HUES48 (cell line): Measurements from ENCODE around the gene SSNA1.
A peak's percentile ranks its signal among the peaks of the same experiment; 100 is the strongest.

ENCODE experiments used
- H3K27ac ChIP-seq: one replicate; pipeline ENCODE4 v1.7.0; 2013; ENCODE audit warnings: low read depth, low read length, inconsistent platforms
- H3K27me3 ChIP-seq: 2 replicates; pipeline ENCODE4 v1.6.1; 2013; ENCODE audit warnings: mild to moderate bottlenecking, low read length; ENCODE audit not compliant: control insufficient read depth, insufficient read depth
- H3K36me3 ChIP-seq: 2 replicates; pipeline ENCODE4 v1.6.1; 2013; ENCODE audit warnings: low read length; ENCODE audit not compliant: control insufficient read depth, insufficient read depth
- H3K4me1 ChIP-seq: 2 replicates; pipeline ENCODE4 v1.6.1; 2013; ENCODE audit warnings: mild to moderate bottlenecking, low read length; ENCODE audit not compliant: control insufficient read depth, insufficient read depth
- H3K4me3 ChIP-seq: 2 replicates; pipeline ENCODE4 v1.5.1; 2013; ENCODE audit warnings: mild to moderate bottlenecking, low read depth, low read length
- H3K9ac ChIP-seq: 2 replicates; pipeline ENCODE4 v1.6.1; 2013; ENCODE audit warnings: mild to moderate bottlenecking, low read depth, low read length, moderate library complexity
- H3K9me3 ChIP-seq: 2 replicates; pipeline ENCODE4 v1.6.1; 2013; ENCODE audit warnings: low read length; ENCODE audit not compliant: control insufficient read depth, insufficient read depth

SSNA1 gene

DNA sequence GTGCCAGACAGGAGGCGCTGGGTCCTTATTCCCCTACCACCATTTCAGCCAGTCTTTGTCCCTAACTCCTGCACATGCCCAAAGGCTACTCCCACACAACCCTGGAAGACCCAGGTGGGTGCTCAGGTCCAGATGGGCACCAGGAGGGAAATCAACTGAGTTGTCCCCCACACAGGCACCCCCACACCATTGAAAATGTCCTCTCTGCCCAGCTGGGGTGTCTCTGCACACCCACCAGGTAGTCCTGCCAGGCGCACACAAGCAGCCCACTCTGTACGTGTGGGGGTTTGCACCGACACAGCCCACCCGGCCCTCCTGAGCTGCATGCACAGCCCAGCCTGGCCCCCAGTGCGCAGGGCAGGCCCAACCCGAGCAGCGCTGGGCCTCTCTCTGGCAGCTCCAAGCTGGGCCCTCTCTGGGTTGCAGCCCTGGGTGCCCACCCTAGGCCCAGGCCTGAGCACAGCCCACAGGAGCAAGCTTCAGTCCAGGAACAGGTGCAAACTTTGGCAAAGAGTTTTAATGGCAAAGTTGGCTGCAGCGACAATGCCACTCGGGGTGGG is 31.4 kb downstream of the SSNA1 start:
- no peak overlapping the region for H3K4me3 ChIP-seq
- H3K4me1 ChIP-seq: peaks cover 3% of the 10 kb centered on the region; the same call in 1 of the 2 replicates
- no peak overlapping the region for H3K9ac ChIP-seq
- H3K9me3 ChIP-seq: no peaks in the 10 kb centered on the region
- peaks cover 5% of the 10 kb centered on the region for H3K27me3 ChIP-seq
- H3K36me3 ChIP-seq: peaks cover 18% of the 10 kb centered on the region
- no peak overlapping the region for H3K27ac ChIP-seq

DNA sequence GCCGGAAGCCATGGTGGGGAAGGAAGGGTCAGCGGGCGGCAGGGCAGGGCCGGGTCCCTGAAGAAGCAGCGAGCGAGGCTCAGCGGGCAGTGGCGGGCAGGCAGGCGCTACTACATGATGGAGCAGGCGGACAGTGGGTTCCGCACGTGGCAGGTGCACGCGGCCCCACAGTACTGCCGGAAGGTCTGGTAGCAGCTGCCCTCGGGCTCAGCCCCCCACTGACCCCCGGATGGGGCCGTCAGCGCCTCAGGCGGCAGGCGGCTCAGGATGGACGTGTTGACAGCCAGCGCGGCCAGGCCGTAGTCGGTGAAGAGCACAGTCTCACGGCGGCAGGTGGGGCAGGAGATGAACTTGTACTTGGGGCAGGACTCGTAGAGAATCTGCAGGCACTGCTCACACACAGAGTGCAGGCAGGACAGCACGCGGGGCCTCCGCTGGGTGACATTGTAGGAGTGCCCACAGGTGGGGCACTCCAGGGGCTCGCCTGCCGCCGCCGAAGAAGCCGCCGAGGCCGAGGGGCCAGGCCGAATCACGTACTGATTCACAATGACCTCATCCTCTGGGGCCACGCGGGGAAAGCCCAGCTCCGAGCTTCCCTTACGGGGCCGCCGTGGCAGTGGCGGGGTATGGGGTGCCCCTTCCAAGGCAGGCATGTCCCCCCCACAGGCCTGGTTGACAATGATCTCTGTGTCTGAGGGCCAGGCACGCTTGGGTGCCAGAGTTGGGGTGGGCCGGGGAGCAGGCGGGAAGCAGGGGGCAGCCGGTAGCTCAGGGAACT is 32.0 kb downstream of the SSNA1 start:
- no peak overlapping the region for H3K4me3 ChIP-seq
- H3K27me3 ChIP-seq: peaks cover 5% of the 10 kb centered on the region
- H3K9ac ChIP-seq: no peak overlapping the region
- H3K36me3 ChIP-seq: peaks cover 12% of the 10 kb centered on the region
- no peak overlapping the region for H3K27ac ChIP-seq
- no peaks in the 10 kb centered on the region for H3K9me3 ChIP-seq
- H3K4me1 ChIP-seq: peaks cover 3% of the 10 kb centered on the region; the same call in 1 of the 2 replicates

GRCh38 chr9:137221095-137221505 is 32.6 kb downstream of the SSNA1 start:
- H3K4me3 ChIP-seq: no peak overlapping the region; the same call in 1 of the 2 replicates
- no peak overlapping the region for H3K9ac ChIP-seq
- peaks cover 3% of the 10 kb centered on the region; the same call in 1 of the 2 replicates for H3K4me1 ChIP-seq
- H3K27ac ChIP-seq: no peak overlapping the region
- H3K9me3 ChIP-seq: no peaks in the 10 kb centered on the region
- peaks cover 5% of the 10 kb centered on the region for H3K27me3 ChIP-seq
- H3K36me3 ChIP-seq: peaks cover 6% of the 10 kb centered on the region

DNA sequence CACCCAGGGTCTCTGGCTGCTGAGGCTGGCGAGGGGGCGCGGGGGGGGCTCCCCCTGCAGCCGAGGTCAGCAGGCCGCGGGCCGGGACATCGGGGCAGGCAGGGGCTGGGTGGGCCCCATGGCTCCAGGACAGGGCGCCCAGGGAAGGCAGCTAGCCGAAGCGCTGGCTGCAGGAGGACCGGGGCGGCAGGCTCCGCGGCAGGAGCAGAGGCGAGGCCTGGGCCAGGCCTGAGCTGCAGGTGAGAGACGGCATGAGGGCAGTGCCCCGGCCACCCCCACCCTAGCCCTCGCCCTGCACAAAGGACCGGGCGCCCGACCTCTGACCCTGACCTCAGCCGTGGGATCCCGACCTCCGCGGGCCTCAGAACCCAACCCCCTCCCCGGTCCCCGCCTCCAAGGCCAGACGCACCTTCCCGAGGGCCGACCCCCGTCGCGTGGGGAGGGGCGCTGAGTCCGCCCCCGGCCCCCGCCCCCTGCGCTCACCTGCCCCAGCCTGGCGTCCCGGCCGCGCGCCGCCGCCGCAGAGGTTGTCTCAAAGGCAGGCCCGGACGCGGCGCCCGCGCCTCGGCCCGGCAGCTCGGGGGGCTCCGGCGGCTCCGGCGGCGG is 33.1 kb downstream of the SSNA1 start:
- H3K4me3 ChIP-seq: peak overlapping the region; percentile 55
- H3K27me3 ChIP-seq: peaks cover 5% of the 10 kb centered on the region
- no peak overlapping the region for H3K27ac ChIP-seq
- peaks cover 1% of the 10 kb centered on the region; the same call in 1 of the 2 replicates for H3K36me3 ChIP-seq
- no peaks in the 10 kb centered on the region for H3K9me3 ChIP-seq
- H3K9ac ChIP-seq: no peak overlapping the region; the same call in 1 of the 2 replicates
- H3K4me1 ChIP-seq: peaks cover 3% of the 10 kb centered on the region; the same call in 1 of the 2 replicates

DNA sequence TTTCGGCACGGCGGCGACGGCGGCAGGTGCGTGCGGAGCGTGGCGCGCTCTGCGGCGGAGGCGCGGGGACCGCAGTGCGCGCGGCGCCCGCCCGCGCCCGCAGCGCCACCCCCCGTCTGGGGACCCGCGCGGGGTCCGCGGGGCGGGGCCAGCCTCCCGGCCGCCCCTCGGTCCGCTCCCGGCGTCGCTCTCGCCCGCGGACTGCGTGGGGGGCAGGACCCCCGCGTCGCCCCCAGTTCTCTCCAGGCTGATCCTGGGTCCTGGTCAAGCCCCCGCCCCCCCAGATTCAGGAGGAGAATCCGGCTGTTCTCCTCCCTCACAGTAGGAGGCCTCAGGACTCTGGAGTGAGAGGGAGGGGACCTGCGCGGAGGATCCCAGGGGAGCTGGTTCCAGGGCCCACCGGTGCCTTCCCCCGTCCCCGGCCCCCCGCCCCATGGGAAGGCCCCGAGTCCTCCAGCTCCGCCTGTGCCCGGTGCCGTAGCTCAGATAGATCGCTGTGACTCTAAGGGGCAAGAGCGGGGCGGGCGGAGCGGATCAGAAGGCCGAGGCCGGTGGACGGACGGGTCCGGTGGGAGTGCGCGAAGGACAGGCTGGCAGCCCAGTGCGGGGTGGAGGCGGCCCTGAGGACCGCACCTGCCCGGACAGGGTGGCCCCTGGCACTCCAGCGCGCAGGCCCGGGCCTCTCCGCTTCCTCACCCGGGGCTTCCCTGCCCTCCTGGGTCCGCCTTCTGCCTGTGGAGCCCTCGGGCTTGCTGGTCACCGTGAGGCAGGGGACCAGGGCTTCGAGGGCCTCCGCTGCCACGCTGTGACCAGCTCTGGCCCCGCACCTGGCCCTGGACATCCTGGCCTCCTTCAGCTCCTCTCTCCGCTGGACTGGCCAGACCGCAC is 34.0 kb downstream of the SSNA1 start, which contains the start of gene RNF208:
Gene RNF208 (minus strand): TSS at position 51 of the 888 bp plus-strand sequence. CDS start 1,028 bp downstream, outside the sequence.
- Histone ChIP-seq H3K27me3 (peaks cover 5% of the 10 kb centered on the region), H3K36me3 (no peaks in the 10 kb centered on the region; the same call in 1 of the 2 replicates), H3K9ac (no peak within 1 kb of the TSS; the same call in 1 of the 2 replicates), H3K4me3 (peak within 1 kb of the TSS; percentile 94), H3K27ac (no peak within 1 kb of the TSS), H3K9me3 (no peaks in the 10 kb centered on the region), H3K4me1 (peaks cover 3% of the 10 kb centered on the region; the same call in 1 of the 2 replicates)

- Histone ChIP-seq H3K9ac (peak overlapping the region; percentile 70), H3K4me3 (peak overlapping the region; percentile 94), H3K36me3 (no peaks in the 10 kb centered on the region; the same call in 1 of the 2 replicates), H3K4me1 (peaks cover 3% of the 10 kb centered on the region; the same call in 1 of the 2 replicates), H3K27ac (peak overlapping the region; percentile 83), H3K27me3 (peaks cover 5% of the 10 kb centered on the region), H3K9me3 (no peaks in the 10 kb centered on the region)
These were observed 34.8 kb downstream of the SSNA1 start for GRCh38 chr9:137223078-137223970.

DNA sequence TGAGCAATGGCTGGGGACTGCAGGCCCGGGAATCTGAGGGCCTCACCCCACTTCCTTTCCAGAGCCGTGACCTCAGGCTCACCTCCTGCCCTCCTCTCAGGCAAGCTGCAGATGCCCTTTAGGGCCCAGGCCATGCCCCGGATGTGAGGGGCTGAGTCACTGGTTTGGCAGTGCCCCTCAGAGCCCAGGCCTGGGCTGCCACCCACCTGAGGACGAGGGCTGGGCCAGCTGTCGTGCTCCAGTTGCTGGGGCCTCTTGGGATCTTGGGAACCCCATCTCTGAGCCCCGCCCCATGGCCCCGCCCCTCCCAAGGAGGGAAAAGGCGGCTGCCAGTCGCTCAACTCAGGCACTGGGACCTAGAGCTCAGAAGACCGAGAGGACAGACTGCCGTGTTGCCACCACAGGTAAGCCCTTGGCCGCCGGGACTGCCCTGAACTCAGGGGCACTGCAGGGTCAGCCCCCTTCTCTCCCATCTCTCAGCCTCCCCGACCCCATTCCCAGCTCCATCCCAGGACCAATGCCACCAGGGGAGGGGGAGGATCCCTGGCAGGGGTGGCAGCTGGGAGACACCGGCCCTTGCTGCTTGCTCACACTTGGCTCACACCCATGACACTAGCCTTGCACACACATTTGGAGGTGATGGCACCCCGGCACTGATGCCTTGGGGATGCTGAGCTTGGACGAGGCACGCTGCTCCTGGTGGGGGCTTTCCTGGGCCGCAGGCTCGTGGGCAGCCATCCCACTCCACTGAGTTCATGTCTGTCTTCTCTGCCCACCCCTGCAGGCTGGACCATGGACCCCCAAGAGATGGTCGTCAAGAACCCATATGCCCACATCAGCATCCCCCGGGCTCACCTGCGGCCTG is 36.6 kb downstream of the SSNA1 start, which contains the start of gene CYSRT1:
Gene CYSRT1 (plus strand): TSS at position 345 of the 865 bp plus-strand sequence. CDS start 448 bp downstream, at position 793.
- no peaks in the 10 kb centered on the region for H3K36me3 ChIP-seq
- H3K9me3 ChIP-seq: no peaks in the 10 kb centered on the region
- H3K27ac ChIP-seq: peak within 1 kb of the TSS; percentile 83
- H3K27me3 ChIP-seq: peaks cover 5% of the 10 kb centered on the region
- peaks cover 3% of the 10 kb centered on the region; the same call in 1 of the 2 replicates for H3K4me1 ChIP-seq
- peak within 1 kb of the TSS; percentile 94 for H3K4me3 ChIP-seq
- H3K9ac ChIP-seq: peak within 1 kb of the TSS; percentile 70

GRCh38 chr9:137225699-137226331 is 37.3 kb downstream of the SSNA1 start:
- Histone ChIP-seq H3K36me3 (no peaks in the 10 kb centered on the region), H3K27me3 (peaks cover 5% of the 10 kb centered on the region), H3K9me3 (no peaks in the 10 kb centered on the region), H3K4me1 (peaks cover 3% of the 10 kb centered on the region; the same call in 1 of the 2 replicates), H3K4me3 (no peak overlapping the region), H3K27ac (no peak overlapping the region), H3K9ac (no peak overlapping the region)
